HepG2 (cell line): Measurements from ENCODE around the gene TM9SF2. TPM values are rescaled to one million over a fixed set of nuclear protein-coding genes. Genes with fewer than 3 reads are reported as not detected.

Experiments
- ARNT2 ChIP-seq: sonication (generic); formaldehyde crosslinking; IDR thresholded peaks from 2 replicates; pipeline ENCODE4 v1.8.0; 2022; ENCODE audit warnings: mild to moderate bottlenecking, low read depth, missing genetic modification reagents, moderate library complexity
- CBX2 ChIP-seq, 2 experiments: fragments of 200-600 bp in 1 of 2; sonication (generic); formaldehyde crosslinking in 1 of 2; IDR thresholded peaks; 2 replicates each; pipeline versions ENCODE4 v1.7.0 to v1.8.1; 2018 to 2022; ENCODE audit warnings: low read depth in 2 of 2, low read length in 1 of 2, mild to moderate bottlenecking in 1 of 2, missing genetic modification reagents in 1 of 2
- CENPX ChIP-seq: sonication (generic); formaldehyde crosslinking; IDR thresholded peaks from 2 replicates; pipeline ENCODE4 v1.9.0; 2021; ENCODE audit warnings: mild to moderate bottlenecking, missing genetic modification reagents, moderate library complexity
- EHMT2 ChIP-seq: fragments of 200-600 bp; sonication (generic); IDR thresholded peaks from 2 replicates; pipeline ENCODE4 v1.7.0; 2017; ENCODE audit warnings: antibody characterized with exemption, low read depth, low read length, borderline replicate concordance
- HNRNPL ChIP-seq: fragments of 200-400 bp; formaldehyde crosslinking; IDR thresholded peaks from 2 replicates; pipeline ENCODE4 v1.6.1; 2017; ENCODE audit warnings: mild to moderate bottlenecking, low read depth, low read length
- RBAK ChIP-seq: sonication (generic); formaldehyde crosslinking; IDR thresholded peaks from 2 replicates; pipeline ENCODE4 v1.5.1; 2020; ENCODE audit warnings: mild to moderate bottlenecking, missing genetic modification reagents
- RCOR2 ChIP-seq: IDR thresholded peaks from 2 replicates; pipeline ENCODE4 v1.6.1; 2016; ENCODE audit warnings: missing biosample characterization, missing genetic modification reagents
- RELA ChIP-seq: sonication (generic); formaldehyde crosslinking; IDR thresholded peaks from 2 replicates; pipeline ENCODE4 v1.4.0; 2020; ENCODE audit warnings: missing genetic modification reagents
- RFX5 ChIP-seq: IDR thresholded peaks from 2 replicates; pipeline ENCODE4 v1.6.1; 2011; ENCODE audit warnings: low read depth, low read length, improper control_type of control experiment
- SNRNP70 ChIP-seq: fragments of 200-400 bp; formaldehyde crosslinking; IDR thresholded peaks from 2 replicates; pipeline ENCODE4 v1.6.1; 2017; ENCODE audit warnings: mild to moderate bottlenecking, low read depth, low read length, moderate library complexity
- SRSF1 ChIP-seq: fragments of 200-400 bp; formaldehyde crosslinking; optimal IDR thresholded peaks from 2 replicates; pipeline ENCODE3; 2017; ENCODE audit warnings: mild to moderate bottlenecking, low read depth, low read length, moderate library complexity
- ZBTB7A ChIP-seq: sonication (generic); formaldehyde crosslinking; IDR thresholded peaks from 2 replicates; pipeline ENCODE4 v1.8.0; 2022; ENCODE audit warnings: mild to moderate bottlenecking, missing genetic modification reagents
- ZEB1 ChIP-seq: IDR thresholded peaks from 2 replicates; pipeline ENCODE4 v1.6.1; 2012; ENCODE audit warnings: mild to moderate bottlenecking, low read depth, inconsistent platforms; ENCODE audit not compliant: insufficient replicate concordance
- ZNF235 ChIP-seq: sonication (generic); formaldehyde crosslinking; IDR thresholded peaks from 2 replicates; pipeline ENCODE4 v1.8.1; 2023; ENCODE audit warnings: mild to moderate bottlenecking, missing genetic modification reagents, borderline replicate concordance
- ZNF24 ChIP-seq: fragments of 450-650 bp; IDR thresholded peaks from 2 replicates; pipeline ENCODE4 v1.6.1; 2017; ENCODE audit warnings: antibody characterized with exemption, mild to moderate bottlenecking
- ZNF496 ChIP-seq: sonication (generic); formaldehyde crosslinking; IDR thresholded peaks from 2 replicates; pipeline ENCODE4 v1.8.1; 2023; ENCODE audit warnings: mild to moderate bottlenecking, moderate library complexity, missing genetic modification reagents; ENCODE audit not compliant: insufficient replicate concordance
- ZNF614 ChIP-seq: IDR thresholded peaks from 2 replicates; pipeline ENCODE4 v1.6.1; 2018; ENCODE audit warnings: missing biosample characterization, missing genetic modification reagents, inconsistent platforms, borderline replicate concordance
- ZNF747 ChIP-seq: sonication (generic); formaldehyde crosslinking; IDR thresholded peaks from 2 replicates; pipeline ENCODE4 v1.8.1; 2023; ENCODE audit warnings: missing genetic modification reagents, mild to moderate bottlenecking, borderline replicate concordance
- polyA plus RNA-seq, 8 experiments: library from polyadenylated mRNA; depleted of rRNA in 3 of 8; stranded (reverse) in 7 of 8; unstranded in 1 of 8; fragments of >200 nt; fragmentation: Illumina TruSeq in 4 of 8; extraction: Trizol in 4 of 8; gene quantifications; 2 replicates each; pipeline versions ENCODE4 v1.2.1 to v1.2.3, GENCODE V29; 2011 to 2016; ENCODE audit warnings: low read depth in 4 of 8, missing spikeins in 1 of 8, mixed read lengths in 1 of 8; ENCODE audit not compliant: insufficient read depth in 1 of 8
- total RNA-seq, 5 experiments: library from RNA; depleted of rRNA; stranded (reverse); fragments of >200 nt; fragmentation: Illumina TruSeq; extraction: Trizol; gene quantifications; 2 replicates each; pipeline ENCODE4 v1.2.3, GENCODE V29; 2016; ENCODE audit warnings: low read depth in 1 of 5
- TF ChIP-seq, protein P1 (sequence below): sonication (generic); formaldehyde crosslinking; IDR thresholded peaks from 2 replicates; pipeline ENCODE4 v1.5.0; 2020; ENCODE audit warnings: missing genetic modification reagents, mild to moderate bottlenecking, borderline replicate concordance
- TF ChIP-seq, protein P2 (sequence below): sonication (generic); formaldehyde crosslinking; IDR thresholded peaks from 2 replicates; pipeline ENCODE4 v1.5.0; 2020; ENCODE audit warnings: missing genetic modification reagents
- TF ChIP-seq, protein P3 (sequence below): sonication (generic); formaldehyde crosslinking; conservative IDR thresholded peaks from 2 replicates; pipeline ENCODE4 v1.8.1; 2023; ENCODE audit warnings: missing genetic modification reagents
- TF ChIP-seq, protein P4 (sequence below): sonication (generic); formaldehyde crosslinking; IDR thresholded peaks from 2 replicates; pipeline ENCODE4 v1.4.0; 2020; ENCODE audit warnings: missing genetic modification reagents, borderline replicate concordance

TM9SF2 gene
- total and polyA plus RNA-seq, 2 of the 13 experiments (the other 11 are each of a cell fraction or from before 2014, with no cell fraction given) = 94.1 to 123 TPM

DNA sequence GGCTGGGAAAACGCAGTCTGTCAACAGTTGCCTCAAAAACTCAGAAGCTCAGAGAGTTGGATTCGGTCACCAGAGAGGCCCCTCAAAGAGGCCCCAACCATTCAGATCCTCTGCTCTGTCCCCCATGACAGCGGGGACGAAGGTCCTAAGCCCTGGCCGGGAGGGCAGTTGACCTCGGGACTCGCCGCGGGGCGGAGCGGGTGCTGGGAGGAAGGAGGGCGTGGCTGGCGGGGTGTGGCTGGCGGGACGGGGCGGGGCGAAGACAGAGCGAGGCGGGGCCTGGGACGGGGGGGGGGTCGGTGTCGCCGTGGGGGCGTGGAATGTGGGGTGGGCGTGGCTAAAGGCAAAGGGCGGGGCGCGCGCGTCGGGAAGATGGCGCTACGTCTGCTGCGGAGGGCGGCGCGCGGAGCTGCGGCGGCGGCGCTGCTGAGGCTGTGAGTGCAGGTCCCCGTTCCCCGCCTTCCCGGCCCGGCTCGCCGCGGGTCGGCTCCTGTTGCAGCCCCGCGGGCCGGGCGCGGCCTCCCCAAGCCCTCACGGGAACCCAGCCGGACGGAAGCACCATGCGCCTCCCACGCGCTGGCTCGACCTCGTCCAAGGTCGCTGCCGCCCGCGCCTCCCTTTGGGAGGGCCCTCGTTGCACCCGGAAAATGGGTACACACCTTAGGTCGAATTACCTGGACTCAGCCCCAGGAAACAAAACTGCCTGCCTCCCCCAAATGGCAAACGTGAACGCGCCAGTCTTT is 105.2 kb downstream of the TM9SF2 start, which contains the start of gene CLYBL (continued):
- TF ChIP-seq ARNT2 (CRISPR knock-in tag) (peak; percentile 81; the same call in 1 of the 2 replicates), HNRNPL (no peak), CBX2 (IDR thresholded peaks at IDR 0.05; ENCODE audit: low read depth, low read length) (no peak), CBX2 (CRISPR knock-in tag; IDR thresholded peaks at IDR 0.05; ENCODE audit: low read depth) (peak; percentile 73; the same call in 1 of the 2 replicates), RBAK (CRISPR knock-in tag) (no peak), ZNF614 (no peak), SNRNP70 (no peak), ZNF235 (CRISPR knock-in tag) (0 out of 2 replicates have a peak, but pooled peaks have one; percentile 67), ZBTB7A (CRISPR knock-in tag) (no peak), RELA (CRISPR knock-in tag) (no peak), ZNF496 (CRISPR knock-in tag) (no peak), EHMT2 (0 out of 2 replicates have a peak, but pooled peaks have one; percentile 46), RFX5 (no peak), SRSF1 (no peak), ZNF747 (CRISPR knock-in tag) (no peak; the same call in 1 of the 2 replicates), ZEB1 (peak; percentile 1), ZNF24 (no peak), RCOR2 (CRISPR knock-in tag) (peak; percentile 70; the same call in 1 of the 2 replicates), CENPX (CRISPR knock-in tag) (no peak)
- TF ChIP-seq, protein P1, sequence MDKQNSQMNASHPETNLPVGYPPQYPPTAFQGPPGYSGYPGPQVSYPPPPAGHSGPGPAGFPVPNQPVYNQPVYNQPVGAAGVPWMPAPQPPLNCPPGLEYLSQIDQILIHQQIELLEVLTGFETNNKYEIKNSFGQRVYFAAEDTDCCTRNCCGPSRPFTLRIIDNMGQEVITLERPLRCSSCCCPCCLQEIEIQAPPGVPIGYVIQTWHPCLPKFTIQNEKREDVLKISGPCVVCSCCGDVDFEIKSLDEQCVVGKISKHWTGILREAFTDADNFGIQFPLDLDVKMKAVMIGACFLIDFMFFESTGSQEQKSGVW (CRISPR knock-in tag) = no peak
- TF ChIP-seq, protein P2, sequence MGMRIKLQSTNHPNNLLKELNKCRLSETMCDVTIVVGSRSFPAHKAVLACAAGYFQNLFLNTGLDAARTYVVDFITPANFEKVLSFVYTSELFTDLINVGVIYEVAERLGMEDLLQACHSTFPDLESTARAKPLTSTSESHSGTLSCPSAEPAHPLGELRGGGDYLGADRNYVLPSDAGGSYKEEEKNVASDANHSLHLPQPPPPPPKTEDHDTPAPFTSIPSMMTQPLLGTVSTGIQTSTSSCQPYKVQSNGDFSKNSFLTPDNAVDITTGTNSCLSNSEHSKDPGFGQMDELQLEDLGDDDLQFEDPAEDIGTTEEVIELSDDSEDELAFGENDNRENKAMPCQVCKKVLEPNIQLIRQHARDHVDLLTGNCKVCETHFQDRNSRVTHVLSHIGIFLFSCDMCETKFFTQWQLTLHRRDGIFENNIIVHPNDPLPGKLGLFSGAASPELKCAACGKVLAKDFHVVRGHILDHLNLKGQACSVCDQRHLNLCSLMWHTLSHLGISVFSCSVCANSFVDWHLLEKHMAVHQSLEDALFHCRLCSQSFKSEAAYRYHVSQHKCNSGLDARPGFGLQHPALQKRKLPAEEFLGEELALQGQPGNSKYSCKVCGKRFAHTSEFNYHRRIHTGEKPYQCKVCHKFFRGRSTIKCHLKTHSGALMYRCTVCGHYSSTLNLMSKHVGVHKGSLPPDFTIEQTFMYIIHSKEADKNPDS (CRISPR knock-in tag) = no peak
- TF ChIP-seq, protein P3, sequence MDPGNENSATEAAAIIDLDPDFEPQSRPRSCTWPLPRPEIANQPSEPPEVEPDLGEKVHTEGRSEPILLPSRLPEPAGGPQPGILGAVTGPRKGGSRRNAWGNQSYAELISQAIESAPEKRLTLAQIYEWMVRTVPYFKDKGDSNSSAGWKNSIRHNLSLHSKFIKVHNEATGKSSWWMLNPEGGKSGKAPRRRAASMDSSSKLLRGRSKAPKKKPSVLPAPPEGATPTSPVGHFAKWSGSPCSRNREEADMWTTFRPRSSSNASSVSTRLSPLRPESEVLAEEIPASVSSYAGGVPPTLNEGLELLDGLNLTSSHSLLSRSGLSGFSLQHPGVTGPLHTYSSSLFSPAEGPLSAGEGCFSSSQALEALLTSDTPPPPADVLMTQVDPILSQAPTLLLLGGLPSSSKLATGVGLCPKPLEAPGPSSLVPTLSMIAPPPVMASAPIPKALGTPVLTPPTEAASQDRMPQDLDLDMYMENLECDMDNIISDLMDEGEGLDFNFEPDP = no peak
- TF ChIP-seq, protein P4, sequence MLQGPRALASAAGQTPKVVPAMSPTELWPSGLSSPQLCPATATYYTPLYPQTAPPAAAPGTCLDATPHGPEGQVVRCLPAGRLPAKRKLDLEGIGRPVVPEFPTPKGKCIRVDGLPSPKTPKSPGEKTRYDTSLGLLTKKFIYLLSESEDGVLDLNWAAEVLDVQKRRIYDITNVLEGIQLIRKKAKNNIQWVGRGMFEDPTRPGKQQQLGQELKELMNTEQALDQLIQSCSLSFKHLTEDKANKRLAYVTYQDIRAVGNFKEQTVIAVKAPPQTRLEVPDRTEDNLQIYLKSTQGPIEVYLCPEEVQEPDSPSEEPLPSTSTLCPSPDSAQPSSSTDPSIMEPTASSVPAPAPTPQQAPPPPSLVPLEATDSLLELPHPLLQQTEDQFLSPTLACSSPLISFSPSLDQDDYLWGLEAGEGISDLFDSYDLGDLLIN (CRISPR knock-in tag) = 0 out of 2 replicates have a peak, but pooled peaks have one; percentile 49
